MM.1S (cell line): ENCODE results near the gene QRFPR.

Experiments
- DNase-seq: peaks from one replicate; pipeline ENCODE4 v3.0.0-alpha.2; 2015
- H2AFZ ChIP-seq: fragments of 300-600 bp; sonication (generic); 2 replicates; pipeline ENCODE4 v1.6.0; 2016; ENCODE audit warnings: antibody characterized with exemption, low read length
- H3F3A ChIP-seq: fragments of 300-600 bp; sonication (generic); 2 replicates; pipeline ENCODE4 v1.6.1; 2016; ENCODE audit warnings: mild to moderate bottlenecking, antibody characterized with exemption, low read length, moderate library complexity, mixed read lengths; ENCODE audit not compliant: insufficient read depth
- H3K27ac ChIP-seq: fragments of 300-600 bp; sonication (generic); 2 replicates; pipeline ENCODE4 v1.5.1; 2016; ENCODE audit warnings: mild to moderate bottlenecking, low read length
- H3K27me3 ChIP-seq: fragments of 300-600 bp; sonication (generic); replicated peaks from 2 replicates; pipeline ENCODE4 v1.6.0; 2016; ENCODE audit warnings: low read length; ENCODE audit not compliant: insufficient read depth
- H3K36me3 ChIP-seq: fragments of 300-600 bp; sonication (generic); replicated peaks from 2 replicates; pipeline ENCODE4 v1.6.1; 2016; ENCODE audit warnings: mild to moderate bottlenecking, low read length, mixed read lengths; ENCODE audit not compliant: insufficient read depth
- H3K4me1 ChIP-seq: fragments of 300-600 bp; sonication (generic); 2 replicates; pipeline ENCODE4 v1.6.1; 2016; ENCODE audit warnings: low read length, mixed read lengths
- H3K4me2 ChIP-seq: fragments of 300-600 bp; sonication (generic); 2 replicates; pipeline ENCODE4 v1.6.0; 2016; ENCODE audit warnings: low read depth, low read length
- H3K4me3 ChIP-seq: fragments of 300-600 bp; sonication (generic); 2 replicates; pipeline ENCODE4 v1.5.1; 2016; ENCODE audit warnings: low read length, mixed read lengths
- H3K79me2 ChIP-seq: fragments of 300-600 bp; sonication (generic); 2 replicates; pipeline ENCODE4 v1.6.1; 2016; ENCODE audit warnings: mixed run types, low read length, mixed read lengths
- H3K9ac ChIP-seq: fragments of 300-600 bp; sonication (generic); 2 replicates; pipeline ENCODE4 v1.6.1; 2016; ENCODE audit warnings: low read length, mixed read lengths
- H3K9me2 ChIP-seq: fragments of 300-600 bp; sonication (generic); replicated peaks from 2 replicates; pipeline ENCODE4 v1.6.1; 2016; ENCODE audit warnings: mild to moderate bottlenecking, low read length, mixed read lengths; ENCODE audit not compliant: insufficient read depth
- H3K9me3 ChIP-seq: fragments of 300-600 bp; sonication (generic); replicated peaks from 2 replicates; pipeline ENCODE4 v1.6.1; 2016; ENCODE audit warnings: mild to moderate bottlenecking, low read length, mixed read lengths; ENCODE audit not compliant: insufficient read depth
- H4K20me1 ChIP-seq: fragments of 300-600 bp; sonication (generic); 2 replicates; pipeline ENCODE4 v1.6.1; 2016; ENCODE audit warnings: mild to moderate bottlenecking, low read length, moderate library complexity, mixed read lengths; ENCODE audit not compliant: insufficient read depth
- CTCF ChIP-seq: fragments of 300-600 bp; sonication (generic); IDR thresholded peaks from 2 replicates; pipeline ENCODE4 v1.5.1; 2016; ENCODE audit warnings: antibody characterized with exemption, low read length, mixed read lengths
- EZH2 ChIP-seq: fragments of 300-600 bp; sonication (generic); optimal IDR thresholded peaks from 2 replicates; pipeline ENCODE3; 2017; ENCODE audit warnings: low read depth, mild to moderate bottlenecking, antibody characterized with exemption, low read length, mixed read lengths
- EZH2phosphoT487 ChIP-seq: fragments of 300-600 bp; sonication (generic); IDR thresholded peaks from 2 replicates; pipeline ENCODE4 v1.6.1; 2018; ENCODE audit warnings: antibody characterized with exemption, low read length

The QRFPR gene

GRCh38 chr4:121338518-121338917 lies 42.3 kb downstream of the QRFPR start:
- no peak overlapping the region for H2AFZ ChIP-seq

GRCh38 chr4:121336706-121337105 lies 44.1 kb downstream of the QRFPR start:
- Histone ChIP-seq H3K9me3 (no peaks in the 10 kb centered on the region), H2AFZ (no peak overlapping the region)

More at GRCh38 chr4:121338518-121338917, 42.3 kb downstream of the QRFPR start:
- no peaks in the 10 kb centered on the region for H3F3A ChIP-seq
- H3K4me3 ChIP-seq, result no peak overlapping the region
- no peak overlapping the region for H3K9ac ChIP-seq
- no peak for TF ChIP-seq EZH2
- no peak for TF ChIP-seq CTCF
- no peak for TF ChIP-seq EZH2phosphoT487
- no peaks in the 10 kb centered on the region for H3K9me2 ChIP-seq
- no peak overlapping the region for H3K27ac ChIP-seq
- H3K27me3 ChIP-seq, result no peaks in the 10 kb centered on the region
- no peaks in the 10 kb centered on the region for H3K79me2 ChIP-seq
- H3K36me3 ChIP-seq, result no peaks in the 10 kb centered on the region
- no peaks in the 10 kb centered on the region for H4K20me1 ChIP-seq
- H3K9me3 ChIP-seq, result no peaks in the 10 kb centered on the region
- no peak overlapping the region for H3K4me2 ChIP-seq
- no peaks in the 10 kb centered on the region for H3K4me1 ChIP-seq
- no peak for DNase-seq

GRCh38 chr4:121330180-121330665 lies 50.6 kb downstream of the QRFPR start:
- no peaks in the 10 kb centered on the region for H3F3A ChIP-seq
- no peak for DNase-seq
- H3K4me2 ChIP-seq, result no peak overlapping the region
- no peak overlapping the region for H3K9ac ChIP-seq
- H3K4me3 ChIP-seq, result no peak overlapping the region
- H3K27ac ChIP-seq, result no peak overlapping the region
- no peaks in the 10 kb centered on the region for H3K9me2 ChIP-seq
- no peak for TF ChIP-seq EZH2phosphoT487
- no peak for TF ChIP-seq EZH2
- TF ChIP-seq CTCF, result no peak
- H3K36me3 ChIP-seq, result no peaks in the 10 kb centered on the region
- no peaks in the 10 kb centered on the region for H3K27me3 ChIP-seq
- no peaks in the 10 kb centered on the region for H4K20me1 ChIP-seq
- no peaks in the 10 kb centered on the region for H3K79me2 ChIP-seq
- H3K9me3 ChIP-seq, result no peaks in the 10 kb centered on the region
- no peak overlapping the region for H2AFZ ChIP-seq
- H3K4me1 ChIP-seq, result no peaks in the 10 kb centered on the region

More at GRCh38 chr4:121336706-121337105, 44.1 kb downstream of the QRFPR start:
- H3K27me3 ChIP-seq, result no peaks in the 10 kb centered on the region
- no peaks in the 10 kb centered on the region for H3K4me1 ChIP-seq
- no peak overlapping the region for H3K9ac ChIP-seq
- H3K4me3 ChIP-seq, result no peak overlapping the region
- no peaks in the 10 kb centered on the region for H3K9me2 ChIP-seq
- no peaks in the 10 kb centered on the region for H3F3A ChIP-seq
- TF ChIP-seq CTCF (no peak), EZH2 (no peak)
- DNase-seq, result no peak
- no peaks in the 10 kb centered on the region for H3K36me3 ChIP-seq
- H3K27ac ChIP-seq, result no peak overlapping the region
- H3K4me2 ChIP-seq, result no peak overlapping the region
- no peaks in the 10 kb centered on the region for H3K79me2 ChIP-seq
- no peaks in the 10 kb centered on the region for H4K20me1 ChIP-seq
